SW480 (cell line): ENCODE measurements around the gene ENO1.

Experiments used
- DNase-seq: peaks from one replicate; pipeline ENCODE4 v3.0.0-alpha.2; 2016; ENCODE audit warnings: low spot score

Gene ENO1

DNA sequence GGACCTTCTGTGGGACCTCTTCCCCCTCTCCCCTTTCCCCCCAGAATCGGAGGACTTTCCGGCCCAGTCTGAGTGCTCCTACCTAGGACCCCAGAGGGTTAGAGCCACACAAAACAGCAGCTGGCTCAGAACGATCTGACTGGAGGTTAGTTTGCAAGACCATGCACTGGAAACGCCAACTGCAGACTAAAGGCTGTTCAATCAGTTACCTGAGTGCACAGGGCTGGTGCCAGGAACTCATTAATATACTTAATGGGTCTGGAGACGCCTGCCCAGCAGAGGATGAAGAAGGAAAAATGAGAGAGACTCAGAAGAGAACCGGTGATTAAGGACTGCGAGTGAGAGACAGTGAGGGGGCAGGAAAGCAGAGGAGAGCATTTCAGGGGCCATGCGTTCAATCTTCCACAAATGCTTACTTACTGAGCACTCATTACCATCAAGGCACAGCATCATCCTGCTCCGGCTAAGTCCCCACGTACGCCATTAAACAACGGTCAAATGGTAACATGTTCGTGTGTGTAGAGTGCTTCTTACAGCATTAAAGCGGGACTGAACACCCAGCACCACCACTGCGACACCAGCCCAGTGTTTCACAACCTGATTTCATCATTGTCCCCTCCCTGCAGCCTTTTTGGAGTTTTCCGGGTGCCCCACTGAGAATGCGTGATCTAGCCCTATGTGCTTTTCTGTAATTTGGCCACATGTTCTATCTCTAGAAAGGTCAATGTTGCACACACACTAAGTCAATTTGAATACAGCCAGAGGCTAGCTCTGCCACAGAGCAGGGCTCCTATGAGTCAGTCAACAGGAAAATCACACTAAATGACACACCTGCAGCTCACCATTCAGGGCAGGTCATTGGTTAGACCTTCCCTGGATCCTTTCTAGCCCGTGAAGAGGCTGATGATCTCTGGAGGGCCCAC, 7.6 kb downstream of the ENO1 start:
- no peak for DNase-seq

DNA sequence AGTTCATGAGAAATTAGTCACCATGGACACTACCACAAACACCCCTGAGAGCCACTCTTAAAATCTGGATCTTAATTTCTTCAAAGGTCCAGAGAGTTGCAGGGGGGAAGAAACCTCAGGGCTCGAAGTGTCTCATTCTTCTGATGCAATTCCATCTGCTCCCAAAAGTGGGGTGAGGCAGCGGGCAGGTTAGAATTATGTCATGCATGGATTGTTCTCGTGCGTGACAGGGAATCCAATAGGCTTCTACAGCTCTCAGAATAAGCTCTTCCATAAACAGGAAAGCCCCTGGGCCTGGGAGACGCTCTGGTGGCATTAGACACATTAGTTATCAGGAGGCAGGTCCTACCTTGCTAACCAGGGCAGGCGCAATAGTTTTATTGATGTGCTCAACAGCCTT, 8.4 kb downstream of the ENO1 start:
- no peak for DNase-seq

DNA sequence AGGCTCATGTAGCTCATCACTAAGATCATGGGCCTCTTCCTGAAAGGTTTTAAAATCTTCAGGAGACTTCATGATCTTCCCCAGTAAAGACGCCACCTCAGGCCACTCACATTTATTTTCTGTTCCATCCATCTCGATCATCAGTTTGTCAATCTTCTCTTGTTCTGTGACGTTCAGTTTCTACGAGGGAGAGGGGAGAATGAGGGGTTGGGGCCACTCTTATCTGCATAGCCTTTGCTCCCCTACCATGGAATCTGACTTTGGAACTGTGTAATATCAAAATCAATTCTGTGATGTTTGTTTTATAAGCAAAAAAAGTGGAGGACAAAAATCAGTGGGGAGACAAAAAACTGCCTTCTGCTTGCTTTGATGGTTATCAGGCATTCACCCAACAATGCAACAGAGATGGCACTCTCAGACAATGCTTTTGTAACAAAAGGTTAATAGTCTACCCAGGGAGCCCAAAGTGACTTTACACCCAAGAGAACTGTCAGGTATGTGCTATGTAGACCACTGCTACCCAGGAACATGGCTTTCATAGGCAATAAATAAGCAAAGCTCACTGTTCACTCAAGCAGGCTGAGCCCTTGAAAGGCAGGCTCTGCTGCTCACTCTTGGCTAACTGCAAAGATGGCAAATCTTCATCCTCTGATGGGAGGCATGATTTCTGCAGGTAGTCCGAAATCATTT, 10.5 kb downstream of the ENO1 start:
- DNase-seq = no peak

DNA sequence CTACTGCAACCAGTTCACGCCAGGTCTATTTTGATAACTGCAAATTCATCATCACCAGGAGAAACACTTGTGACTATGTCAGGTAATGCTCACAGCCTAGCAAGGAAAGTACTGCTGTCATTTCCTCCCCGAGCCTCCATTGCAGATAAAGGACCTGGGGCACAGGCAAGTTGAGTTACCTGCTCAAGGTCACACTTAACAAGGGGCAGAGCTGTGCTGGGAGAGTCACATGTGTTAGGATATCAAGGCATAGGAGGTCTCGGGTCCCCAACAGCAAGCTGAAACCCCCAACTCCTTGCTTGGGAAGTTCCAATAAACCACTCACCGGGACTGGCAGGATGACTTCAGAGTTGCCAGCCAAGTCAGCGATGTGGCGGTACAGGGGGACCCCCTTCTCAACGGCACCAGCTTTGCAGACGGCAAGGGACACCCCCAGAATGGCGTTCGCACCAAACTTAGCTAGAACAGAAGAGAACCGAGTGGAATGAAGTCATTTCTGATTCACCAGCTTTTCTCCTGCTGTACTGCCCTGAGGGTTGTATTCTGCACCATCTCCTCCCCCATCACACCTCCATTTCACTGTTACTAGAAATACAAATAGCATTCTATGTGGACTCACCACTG, 11.6 kb downstream of the ENO1 start:
- no peak for DNase-seq

DNA sequence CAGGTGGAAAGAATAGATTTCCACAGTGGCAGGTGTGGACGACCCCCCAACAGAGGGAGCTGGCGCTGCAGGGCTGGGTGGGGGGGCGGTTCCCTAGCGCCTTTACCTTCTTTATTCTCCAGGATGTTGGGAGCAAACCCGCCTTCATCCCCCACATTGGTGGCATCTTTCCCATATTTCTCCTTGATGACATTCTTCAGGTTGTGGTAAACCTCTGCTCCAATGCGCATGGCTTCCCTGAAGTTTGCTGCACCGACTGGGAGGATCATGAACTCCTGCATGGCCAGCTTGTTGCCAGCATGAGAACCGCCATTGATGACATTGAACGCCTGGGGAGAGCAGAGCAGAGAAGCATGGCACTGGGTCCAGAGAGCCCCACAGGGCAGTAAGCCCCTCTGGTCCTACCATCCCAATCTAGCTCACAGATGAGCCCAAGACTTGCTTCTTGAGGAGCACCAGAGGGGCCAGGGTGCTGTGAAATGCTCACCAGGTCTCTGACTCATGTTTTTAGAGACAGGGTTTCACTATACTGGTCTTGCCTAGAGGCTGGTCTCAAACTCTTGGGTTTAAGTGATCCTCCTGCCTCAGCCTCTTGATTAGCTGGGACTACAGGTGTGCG, 12.2 kb downstream of the ENO1 start:
- no peak for DNase-seq

DNA sequence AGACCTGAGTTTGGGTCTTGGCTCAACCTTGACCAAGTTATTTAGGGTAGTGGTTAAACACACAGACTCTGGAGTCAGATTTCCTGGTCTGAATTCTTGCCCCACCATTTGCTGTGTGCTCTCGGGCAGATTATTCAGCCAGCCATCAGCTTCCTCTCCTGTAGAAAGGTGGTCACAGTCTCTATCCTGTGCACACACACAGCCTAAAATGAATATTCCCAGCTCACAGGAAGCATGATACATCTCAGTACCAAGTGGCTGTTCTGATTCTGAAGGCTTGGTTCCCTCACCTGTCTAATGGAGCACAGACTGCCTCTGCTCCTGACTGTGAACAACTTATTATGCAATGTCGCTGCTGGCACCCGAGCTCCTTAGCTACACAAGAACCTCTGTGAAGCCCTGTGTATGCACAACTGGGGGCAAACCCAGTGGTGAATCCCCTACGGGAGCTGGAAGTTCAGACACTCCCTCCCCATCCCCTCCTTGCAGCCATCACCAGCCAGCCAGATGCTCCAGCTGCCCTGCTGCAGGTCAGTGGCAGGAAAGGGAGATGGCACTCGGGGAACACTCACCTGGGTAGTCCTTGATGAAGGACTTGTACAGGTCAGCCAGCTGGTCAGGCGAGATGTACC, 13.7 kb downstream of the ENO1 start:
- DNase-seq = no peak

DNA sequence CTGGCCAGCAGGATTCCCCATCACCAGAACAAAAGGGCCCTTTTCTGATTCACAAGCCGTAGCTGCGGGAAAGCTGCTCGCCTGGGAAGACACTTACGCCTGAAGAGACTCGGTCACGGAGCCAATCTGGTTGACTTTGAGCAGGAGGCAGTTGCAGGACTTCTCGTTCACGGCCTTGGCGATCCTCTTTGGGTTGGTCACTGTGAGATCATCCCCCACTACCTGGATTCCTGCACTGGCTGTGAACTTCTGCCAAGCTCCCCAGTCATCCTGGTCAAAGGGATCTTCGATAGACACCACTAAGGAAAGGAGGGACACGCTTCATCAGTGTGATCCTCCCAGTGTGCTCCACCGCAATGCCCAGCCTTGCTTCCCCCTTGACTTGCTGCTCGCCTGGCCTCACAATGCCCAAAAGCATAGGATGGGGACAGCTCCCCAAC, 14.7 kb downstream of the ENO1 start:
- DNase-seq = no peak

DNA sequence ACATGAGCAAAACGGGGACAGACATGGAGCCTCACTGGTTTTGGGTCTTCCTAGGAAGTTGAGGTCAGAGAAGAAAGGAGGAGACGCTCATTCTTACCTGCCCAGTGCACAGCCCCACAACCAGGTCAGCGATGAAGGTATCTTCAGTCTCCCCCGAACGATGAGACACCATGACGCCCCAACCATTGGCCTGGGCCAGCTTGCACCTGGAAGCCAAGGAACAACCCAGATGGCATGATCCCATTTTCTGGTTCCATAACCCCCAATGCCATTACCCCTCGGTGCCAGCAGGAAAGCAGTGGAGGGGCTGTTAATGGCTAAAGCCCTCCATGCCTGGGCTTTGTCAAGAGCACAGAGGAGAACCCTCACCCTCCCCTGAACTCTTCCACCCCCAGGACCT, 15.3 kb downstream of the ENO1 start:
- DNase-seq = no peak

DNA sequence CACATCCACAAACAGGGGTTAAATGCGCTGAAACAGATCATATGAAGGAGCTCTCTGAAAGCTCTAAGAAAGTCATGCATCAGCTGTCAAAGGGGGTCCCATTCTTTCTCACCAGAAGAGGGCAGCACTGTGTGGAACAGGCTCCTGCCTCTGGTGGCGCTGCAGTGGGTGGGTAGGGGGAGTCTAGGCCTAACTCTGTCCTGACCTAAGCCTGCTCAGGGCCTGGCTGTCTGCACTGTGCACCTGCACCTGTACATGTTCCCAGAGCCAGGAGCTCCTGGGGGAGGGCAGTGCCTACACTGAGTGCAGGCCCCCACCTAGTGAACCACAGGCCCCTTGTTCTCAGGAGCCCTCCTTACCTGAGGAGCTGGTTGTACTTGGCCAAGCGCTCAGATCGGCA, 16.0 kb downstream of the ENO1 start:
- no peak for DNase-seq

DNA sequence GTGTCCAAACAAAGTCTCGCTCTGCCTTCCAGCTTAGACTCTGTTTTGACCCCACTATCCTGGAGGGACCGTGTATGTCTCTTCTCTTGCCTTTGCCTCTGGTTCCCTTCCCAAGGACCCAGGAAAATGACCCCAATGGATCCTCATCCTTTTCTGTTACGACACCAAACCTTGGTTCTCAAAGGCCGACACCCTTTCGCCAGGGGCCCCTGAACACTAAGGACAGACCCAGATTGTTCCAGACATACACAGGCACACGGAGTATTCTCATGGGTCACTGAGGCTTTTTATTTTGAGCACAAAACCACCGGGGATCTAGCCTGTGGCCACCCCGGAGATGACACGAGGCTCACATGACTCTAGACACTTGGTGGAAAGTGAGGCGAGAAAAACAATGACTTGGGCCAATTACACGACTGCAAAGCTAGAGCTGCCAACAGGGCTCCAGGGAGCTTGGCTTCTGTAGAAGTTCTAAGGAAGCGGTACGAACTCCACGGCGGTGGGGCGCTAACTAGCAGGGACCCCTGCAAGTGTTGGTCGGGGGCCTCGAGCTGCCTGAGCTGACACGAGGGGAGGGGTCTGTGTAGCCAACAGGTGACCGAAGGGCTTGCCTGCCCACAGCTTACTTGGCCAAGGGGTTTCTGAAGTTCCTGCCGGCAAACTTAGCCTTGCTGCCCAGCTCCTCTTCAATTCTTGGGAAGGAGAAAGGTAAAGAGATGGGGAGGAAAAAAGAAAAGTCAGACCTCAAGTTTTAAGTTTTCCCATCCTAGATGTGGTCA, 17.6 kb downstream of the ENO1 start:
- no peak for DNase-seq

DNA sequence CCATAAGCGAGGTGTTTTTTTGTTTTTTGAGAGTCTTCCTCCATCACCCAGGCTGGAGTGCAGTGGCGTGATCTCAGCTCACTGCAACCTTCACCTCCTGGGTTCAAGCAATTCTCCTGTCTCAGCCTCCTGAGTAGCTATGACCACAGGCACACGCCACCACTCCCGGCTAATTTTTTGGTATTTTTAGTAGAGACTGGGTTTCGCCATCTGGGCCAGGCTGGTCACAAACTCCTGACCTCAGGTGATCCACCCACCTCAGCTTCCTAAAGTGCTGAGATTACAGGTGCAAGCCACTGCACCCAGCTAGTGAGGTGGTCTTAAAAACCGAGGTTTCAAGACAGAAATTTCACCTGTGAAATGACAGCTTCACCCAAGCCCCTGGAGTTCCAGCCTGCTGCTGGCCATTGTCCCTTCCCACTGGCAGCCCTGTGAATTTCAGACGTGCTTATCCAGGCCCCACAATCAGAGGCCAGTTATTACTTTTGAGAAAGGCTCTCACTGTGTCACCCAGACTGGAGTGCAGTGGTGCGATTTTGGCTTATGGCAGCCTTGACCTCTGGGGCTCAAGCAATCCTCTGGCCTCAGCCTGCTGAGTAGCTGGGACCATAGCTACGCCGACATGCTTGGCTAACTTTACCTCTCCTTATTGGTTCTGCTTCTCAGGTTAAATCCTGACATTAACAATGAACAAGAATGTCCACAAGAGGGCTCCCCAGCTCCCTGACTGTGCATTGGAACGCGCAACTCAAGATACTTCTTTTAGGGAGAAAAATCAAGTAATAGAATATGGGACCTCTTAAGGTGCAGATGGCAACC, 19.4 kb downstream of the ENO1 start:
- DNase-seq = peak; percentile 43

DNA sequence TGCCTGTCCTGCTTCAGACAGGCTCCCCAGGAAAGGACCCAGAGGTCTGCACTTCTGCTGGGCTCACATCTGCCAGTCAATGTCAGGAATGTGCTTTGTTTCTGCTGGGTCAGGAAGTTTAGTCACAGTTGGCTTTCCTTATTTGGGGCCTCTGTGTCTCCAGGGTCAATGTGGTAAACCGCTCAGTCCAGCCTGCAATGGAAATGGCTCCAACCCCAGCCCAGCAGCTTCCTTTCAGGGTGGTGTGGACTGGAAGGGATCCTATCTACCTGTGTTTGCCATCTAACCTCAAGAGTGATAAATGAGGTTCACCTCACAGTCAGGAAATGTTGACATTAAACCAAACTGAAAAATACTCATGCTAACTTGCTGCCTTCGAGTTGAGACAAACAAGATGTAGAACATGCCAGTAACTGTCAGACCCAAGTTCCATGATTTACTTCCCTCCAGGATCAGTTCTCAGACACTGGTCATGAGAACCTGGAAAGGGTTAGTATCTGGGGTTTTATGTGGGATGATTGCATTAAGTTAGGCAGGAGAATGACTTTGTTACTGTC, 20.3 kb downstream of the ENO1 start:
- DNase-seq = peak; percentile 34

DNA sequence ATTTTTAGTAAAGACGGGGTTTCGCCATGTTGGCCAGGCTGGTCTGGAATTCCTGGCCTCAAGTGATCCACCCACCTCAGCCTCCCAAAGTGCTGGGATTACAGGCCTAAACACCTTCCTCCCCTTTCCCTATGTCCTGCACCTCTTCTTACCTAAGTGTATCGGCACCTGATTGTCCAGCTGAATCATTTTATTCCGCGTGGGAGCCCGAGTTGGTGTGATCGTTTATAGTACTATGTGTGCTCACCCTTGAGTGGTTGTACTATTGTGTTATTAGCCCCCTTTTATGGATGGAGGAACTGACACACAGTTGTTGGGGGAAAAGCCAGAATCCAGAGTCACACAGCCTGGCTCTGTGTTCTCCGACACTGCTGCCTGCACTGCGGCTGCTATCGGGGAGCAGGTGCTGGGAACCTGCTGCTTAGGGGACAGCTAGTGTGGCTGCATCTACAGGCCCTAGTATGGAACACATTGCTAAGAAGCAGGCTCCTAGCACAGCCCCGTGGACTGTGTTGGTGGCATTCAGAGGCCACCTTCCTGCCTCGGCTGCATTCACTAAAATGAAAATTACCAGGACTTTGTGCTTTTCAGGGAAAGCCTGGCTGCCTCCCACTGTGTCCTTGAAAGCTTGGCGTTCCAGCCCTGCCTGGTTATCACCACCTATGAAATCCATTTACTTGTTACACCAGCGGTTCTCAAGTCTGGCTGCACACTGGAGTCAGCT, 21.6 kb downstream of the ENO1 start:
- no peak for DNase-seq

DNA sequence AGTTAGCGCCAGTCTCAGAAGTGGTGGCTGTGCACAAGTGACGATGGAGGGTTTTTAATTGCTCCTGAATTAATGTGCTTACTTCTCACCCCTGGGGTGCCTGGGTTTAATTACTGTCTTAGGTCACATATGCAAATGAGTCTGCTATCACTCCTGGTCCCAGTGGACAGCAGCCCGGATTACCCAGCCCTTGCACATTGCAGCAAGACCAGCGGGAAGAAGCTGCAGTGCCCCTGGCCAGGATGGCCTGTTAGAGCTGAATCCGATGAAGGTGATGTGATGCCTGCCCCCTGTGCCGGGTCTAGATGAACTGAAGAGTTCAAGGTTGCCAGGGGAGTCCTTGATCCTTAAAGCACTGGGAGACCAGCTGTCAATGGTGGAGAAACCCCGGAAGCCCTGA, 24.2 kb downstream of the ENO1 start:
- no peak for DNase-seq

DNA sequence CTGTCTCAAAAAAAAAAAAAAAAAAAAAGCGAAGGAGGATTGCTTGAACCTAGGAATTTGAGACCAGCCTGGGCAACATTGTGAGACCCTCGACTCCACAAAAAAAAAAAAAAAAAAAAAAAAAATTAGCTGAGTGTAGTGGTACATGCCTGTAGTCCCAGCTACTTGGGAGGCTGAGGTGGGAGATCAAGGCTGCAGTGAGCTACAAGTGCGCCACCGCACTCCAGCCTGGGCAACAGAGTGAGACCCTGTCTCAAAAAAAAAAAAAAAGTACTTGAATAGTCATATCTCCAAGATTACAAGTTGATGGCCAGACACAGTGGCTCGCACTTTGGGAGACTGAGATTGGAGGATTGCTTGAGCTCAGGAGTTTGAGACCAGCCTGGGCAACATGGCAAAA, 27.4 kb downstream of the ENO1 start:
- no peak for DNase-seq

DNA sequence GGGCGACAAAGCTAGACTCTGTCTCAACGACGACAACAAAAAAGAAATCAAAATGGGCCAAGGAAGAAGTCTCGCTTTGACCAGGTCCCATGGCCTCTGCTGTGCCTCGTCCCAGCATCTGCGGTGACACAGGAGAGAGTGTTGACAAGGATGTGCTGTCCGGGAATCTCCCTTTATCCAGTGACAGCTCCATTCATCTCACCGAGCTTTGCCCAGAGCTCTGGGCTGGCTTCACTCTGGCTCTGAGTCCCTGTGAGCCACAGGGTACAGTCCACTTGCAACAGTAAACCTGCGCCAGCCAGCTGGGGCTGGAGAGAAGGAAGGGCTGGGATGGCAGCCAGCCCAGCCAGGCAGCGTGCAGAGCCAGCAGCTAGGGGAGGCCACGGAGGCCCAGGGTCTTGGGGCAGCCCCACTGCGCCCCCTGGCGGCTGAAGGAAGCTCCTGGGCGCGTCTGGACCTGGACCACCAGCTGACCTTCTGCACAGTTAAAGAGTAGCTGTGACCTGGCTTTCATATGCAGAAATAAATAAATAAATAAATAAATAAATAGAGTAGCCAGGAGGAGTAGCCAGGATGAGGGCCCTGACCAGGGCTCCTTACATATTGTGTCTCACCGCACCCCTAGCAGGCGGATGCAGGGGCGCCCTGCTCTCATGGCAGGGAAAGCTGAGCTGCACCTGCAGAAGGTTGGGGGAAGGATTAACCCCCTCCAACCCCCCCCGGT, 29.7 kb downstream of the ENO1 start:
- DNase-seq = peak; percentile 77

DNA sequence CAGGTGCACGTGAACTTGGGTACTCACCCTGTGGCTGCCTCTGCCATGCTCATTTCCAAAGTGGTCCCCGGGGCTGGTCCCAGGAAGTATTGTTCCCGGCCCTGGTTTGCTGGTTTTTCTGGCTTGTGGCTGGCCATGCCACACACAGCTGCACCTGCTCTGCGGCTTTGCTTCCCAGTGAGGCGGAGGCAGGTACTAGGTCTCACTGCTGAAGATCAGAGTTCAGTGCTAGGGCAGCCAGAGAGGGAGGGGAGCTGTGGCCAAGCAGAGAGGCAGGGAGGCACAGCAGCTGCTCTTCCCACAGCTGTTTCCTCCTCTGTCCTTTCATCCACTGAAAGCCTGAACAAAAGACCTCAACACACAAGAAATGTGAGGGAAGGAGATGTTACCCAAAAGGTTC, 30.5 kb downstream of the ENO1 start:
- DNase-seq = peak; percentile 49

DNA sequence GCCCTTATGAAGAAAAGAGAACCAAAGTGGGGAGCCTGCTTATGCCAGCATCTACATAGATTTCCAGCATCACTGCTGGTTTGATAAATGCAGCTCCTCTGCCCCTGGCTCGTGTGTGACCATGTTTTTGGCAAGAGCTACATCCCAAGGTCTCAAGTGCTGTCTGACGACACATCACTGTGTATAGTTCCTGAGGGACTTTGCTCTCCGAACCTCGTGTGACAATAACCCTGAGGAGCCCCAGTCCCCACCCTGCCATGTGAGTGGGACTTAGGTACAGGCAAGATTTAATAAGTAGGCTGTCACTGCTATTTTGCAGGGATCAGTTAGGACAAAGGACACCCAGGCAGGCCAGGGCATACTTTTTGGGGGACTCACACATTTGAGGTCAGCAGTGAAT, 32.2 kb downstream of the ENO1 start:
- DNase-seq = no peak
